HepG2 (cell line): ENCODE measurements around the gene PLIN5. TPM values are rescaled to one million over a fixed set of nuclear protein-coding genes. Genes with fewer than 3 reads are reported as not detected.

Source experiments
- CTCF ChIP-seq: sonication (generic); formaldehyde crosslinking; IDR thresholded peaks from 2 replicates; pipeline ENCODE4 v1.5.0; 2020; ENCODE audit warnings: mild to moderate bottlenecking, missing genetic modification reagents, moderate library complexity
- FOSL2 ChIP-seq: sonication (generic); formaldehyde crosslinking; IDR thresholded peaks from 2 replicates; pipeline ENCODE4 v1.4.0; 2020; ENCODE audit warnings: missing genetic modification reagents
- HIC2 ChIP-seq: sonication (generic); formaldehyde crosslinking; IDR thresholded peaks from 2 replicates; pipeline ENCODE4 v1.9.0; 2022; ENCODE audit warnings: low read depth, missing genetic modification reagents
- IRF2 ChIP-seq: IDR thresholded peaks from 2 replicates; pipeline ENCODE4 v1.6.1; 2018; ENCODE audit warnings: missing genetic modification reagents, missing compliant biosample characterization
- NBN ChIP-seq: fragments of 450-650 bp; conservative IDR thresholded peaks from 2 replicates; pipeline ENCODE4 v1.6.1; 2017
- THRA ChIP-seq: sonication (generic); formaldehyde crosslinking; IDR thresholded peaks from 2 replicates; pipeline ENCODE4 v1.4.0; 2020; ENCODE audit warnings: missing genetic modification reagents, borderline replicate concordance
- ZBTB7B ChIP-seq: sonication (generic); formaldehyde crosslinking; IDR thresholded peaks from 2 replicates; pipeline ENCODE4 v1.4.0; 2020; ENCODE audit warnings: missing genetic modification reagents
- ZNF296 ChIP-seq: sonication (generic); formaldehyde crosslinking; conservative IDR thresholded peaks from 2 replicates; pipeline ENCODE4 v1.5.0; 2020; ENCODE audit warnings: mild to moderate bottlenecking, missing genetic modification reagents
- ZNF549 ChIP-seq: sonication (generic); formaldehyde crosslinking; IDR thresholded peaks from 2 replicates; pipeline ENCODE4 v1.5.0; 2020; ENCODE audit warnings: missing genetic modification reagents
- ZSCAN29 ChIP-seq: sonication (generic); formaldehyde crosslinking; conservative IDR thresholded peaks from 2 replicates; pipeline ENCODE4 v1.4.0; 2020; ENCODE audit warnings: mild to moderate bottlenecking, missing genetic modification reagents
- polyA plus RNA-seq, 8 experiments: library from polyadenylated mRNA; depleted of rRNA in 3 of 8; stranded (reverse) in 7 of 8; unstranded in 1 of 8; fragments of >200 nt; fragmentation: Illumina TruSeq in 4 of 8; extraction: Trizol in 4 of 8; gene quantifications; 2 replicates each; pipeline versions ENCODE4 v1.2.1 to v1.2.3, GENCODE V29; 2011 to 2016; ENCODE audit warnings: low read depth in 4 of 8, missing spikeins in 1 of 8, mixed read lengths in 1 of 8; ENCODE audit not compliant: insufficient read depth in 1 of 8
- total RNA-seq, 5 experiments: library from RNA; depleted of rRNA; stranded (reverse); fragments of >200 nt; fragmentation: Illumina TruSeq; extraction: Trizol; gene quantifications; 2 replicates each; pipeline ENCODE4 v1.2.3, GENCODE V29; 2016; ENCODE audit warnings: low read depth in 1 of 5
- TF ChIP-seq, protein P1 (sequence below): IDR thresholded peaks from 2 replicates; pipeline ENCODE4 v1.4.0; 2020; ENCODE audit warnings: mild to moderate bottlenecking, missing genetic modification reagents
- TF ChIP-seq, protein P2 (sequence below): sonication (generic); formaldehyde crosslinking; IDR thresholded peaks from 2 replicates; pipeline ENCODE4 v1.8.0; 2022; ENCODE audit warnings: missing genetic modification reagents, mild to moderate bottlenecking, borderline replicate concordance
- TF ChIP-seq, protein P3 (sequence below): sonication (generic); formaldehyde crosslinking; IDR thresholded peaks from 2 replicates; pipeline ENCODE4 v1.4.0; 2020; ENCODE audit warnings: missing genetic modification reagents, borderline replicate concordance

The PLIN5 gene
- total and polyA plus RNA-seq, 2 of the 13 experiments (the other 11 are each of a cell fraction or from before 2014, with no cell fraction given), result 1.8 to 4.8 TPM

- TF ChIP-seq, protein P1, sequence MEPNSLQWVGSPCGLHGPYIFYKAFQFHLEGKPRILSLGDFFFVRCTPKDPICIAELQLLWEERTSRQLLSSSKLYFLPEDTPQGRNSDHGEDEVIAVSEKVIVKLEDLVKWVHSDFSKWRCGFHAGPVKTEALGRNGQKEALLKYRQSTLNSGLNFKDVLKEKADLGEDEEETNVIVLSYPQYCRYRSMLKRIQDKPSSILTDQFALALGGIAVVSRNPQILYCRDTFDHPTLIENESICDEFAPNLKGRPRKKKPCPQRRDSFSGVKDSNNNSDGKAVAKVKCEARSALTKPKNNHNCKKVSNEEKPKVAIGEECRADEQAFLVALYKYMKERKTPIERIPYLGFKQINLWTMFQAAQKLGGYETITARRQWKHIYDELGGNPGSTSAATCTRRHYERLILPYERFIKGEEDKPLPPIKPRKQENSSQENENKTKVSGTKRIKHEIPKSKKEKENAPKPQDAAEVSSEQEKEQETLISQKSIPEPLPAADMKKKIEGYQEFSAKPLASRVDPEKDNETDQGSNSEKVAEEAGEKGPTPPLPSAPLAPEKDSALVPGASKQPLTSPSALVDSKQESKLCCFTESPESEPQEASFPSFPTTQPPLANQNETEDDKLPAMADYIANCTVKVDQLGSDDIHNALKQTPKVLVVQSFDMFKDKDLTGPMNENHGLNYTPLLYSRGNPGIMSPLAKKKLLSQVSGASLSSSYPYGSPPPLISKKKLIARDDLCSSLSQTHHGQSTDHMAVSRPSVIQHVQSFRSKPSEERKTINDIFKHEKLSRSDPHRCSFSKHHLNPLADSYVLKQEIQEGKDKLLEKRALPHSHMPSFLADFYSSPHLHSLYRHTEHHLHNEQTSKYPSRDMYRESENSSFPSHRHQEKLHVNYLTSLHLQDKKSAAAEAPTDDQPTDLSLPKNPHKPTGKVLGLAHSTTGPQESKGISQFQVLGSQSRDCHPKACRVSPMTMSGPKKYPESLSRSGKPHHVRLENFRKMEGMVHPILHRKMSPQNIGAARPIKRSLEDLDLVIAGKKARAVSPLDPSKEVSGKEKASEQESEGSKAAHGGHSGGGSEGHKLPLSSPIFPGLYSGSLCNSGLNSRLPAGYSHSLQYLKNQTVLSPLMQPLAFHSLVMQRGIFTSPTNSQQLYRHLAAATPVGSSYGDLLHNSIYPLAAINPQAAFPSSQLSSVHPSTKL (CRISPR knock-in tag), result peak; percentile 83
- TF ChIP-seq NBN, result no peak
- peak; percentile 72; the same call in 1 of the 2 replicates for TF ChIP-seq THRA
- TF ChIP-seq, protein P2, sequence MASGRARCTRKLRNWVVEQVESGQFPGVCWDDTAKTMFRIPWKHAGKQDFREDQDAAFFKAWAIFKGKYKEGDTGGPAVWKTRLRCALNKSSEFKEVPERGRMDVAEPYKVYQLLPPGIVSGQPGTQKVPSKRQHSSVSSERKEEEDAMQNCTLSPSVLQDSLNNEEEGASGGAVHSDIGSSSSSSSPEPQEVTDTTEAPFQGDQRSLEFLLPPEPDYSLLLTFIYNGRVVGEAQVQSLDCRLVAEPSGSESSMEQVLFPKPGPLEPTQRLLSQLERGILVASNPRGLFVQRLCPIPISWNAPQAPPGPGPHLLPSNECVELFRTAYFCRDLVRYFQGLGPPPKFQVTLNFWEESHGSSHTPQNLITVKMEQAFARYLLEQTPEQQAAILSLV (CRISPR knock-in tag), result peak; percentile 45; the same call in 1 of the 2 replicates
- peak; percentile 87 for TF ChIP-seq ZBTB7B
- TF ChIP-seq, protein P3, sequence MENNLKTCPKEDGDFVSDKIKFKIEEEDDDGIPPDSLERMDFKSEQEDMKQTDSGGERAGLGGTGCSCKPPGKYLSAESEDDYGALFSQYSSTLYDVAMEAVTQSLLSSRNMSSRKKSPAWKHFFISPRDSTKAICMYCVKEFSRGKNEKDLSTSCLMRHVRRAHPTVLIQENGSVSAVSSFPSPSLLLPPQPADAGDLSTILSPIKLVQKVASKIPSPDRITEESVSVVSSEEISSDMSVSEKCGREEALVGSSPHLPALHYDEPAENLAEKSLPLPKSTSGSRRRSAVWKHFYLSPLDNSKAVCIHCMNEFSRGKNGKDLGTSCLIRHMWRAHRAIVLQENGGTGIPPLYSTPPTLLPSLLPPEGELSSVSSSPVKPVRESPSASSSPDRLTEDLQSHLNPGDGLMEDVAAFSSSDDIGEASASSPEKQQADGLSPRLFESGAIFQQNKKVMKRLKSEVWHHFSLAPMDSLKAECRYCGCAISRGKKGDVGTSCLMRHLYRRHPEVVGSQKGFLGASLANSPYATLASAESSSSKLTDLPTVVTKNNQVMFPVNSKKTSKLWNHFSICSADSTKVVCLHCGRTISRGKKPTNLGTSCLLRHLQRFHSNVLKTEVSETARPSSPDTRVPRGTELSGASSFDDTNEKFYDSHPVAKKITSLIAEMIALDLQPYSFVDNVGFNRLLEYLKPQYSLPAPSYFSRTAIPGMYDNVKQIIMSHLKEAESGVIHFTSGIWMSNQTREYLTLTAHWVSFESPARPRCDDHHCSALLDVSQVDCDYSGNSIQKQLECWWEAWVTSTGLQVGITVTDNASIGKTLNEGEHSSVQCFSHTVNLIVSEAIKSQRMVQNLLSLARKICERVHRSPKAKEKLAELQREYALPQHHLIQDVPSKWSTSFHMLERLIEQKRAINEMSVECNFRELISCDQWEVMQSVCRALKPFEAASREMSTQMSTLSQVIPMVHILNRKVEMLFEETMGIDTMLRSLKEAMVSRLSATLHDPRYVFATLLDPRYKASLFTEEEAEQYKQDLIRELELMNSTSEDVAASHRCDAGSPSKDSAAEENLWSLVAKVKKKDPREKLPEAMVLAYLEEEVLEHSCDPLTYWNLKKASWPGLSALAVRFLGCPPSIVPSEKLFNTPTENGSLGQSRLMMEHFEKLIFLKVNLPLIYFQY (CRISPR knock-in tag), result peak; percentile 85; the same call in 1 of the 2 replicates
- TF ChIP-seq HIC2, result peak; percentile 61; the same call in 1 of the 2 replicates
- no peak for TF ChIP-seq ZNF549 (CRISPR knock-in tag)
- TF ChIP-seq FOSL2, result peak; percentile 30; the same call in 1 of the 2 replicates
- peak; percentile 53; the same call in 1 of the 2 replicates for TF ChIP-seq IRF2 (CRISPR knock-in tag)
- 0 out of 2 replicates have a peak, but pooled peaks have one; percentile 34 for TF ChIP-seq ZSCAN29 (CRISPR knock-in tag)
- TF ChIP-seq ZNF296, result peak; percentile 77; the same call in 1 of the 2 replicates
- TF ChIP-seq CTCF (CRISPR knock-in tag), result peak; percentile 95
Measured at GRCh38 chr19:4523306-4524110, 11.5 kb downstream of the PLIN5 start (continued).
